Common myeloid progenitor, CD34-positive (primary cell): ENCODE results near the gene MACROD1.

Source experiments
- CTCF ChIA-PET: fragments of 350-600 bp; sonication (Branson Sonifier 250); formaldehyde crosslinking; loops from one replicate; lab custom pipeline; 2021; ENCODE audit warnings: antibody characterized with exemption; lab: Charles Lee
- POLR2A ChIA-PET: fragments of 350-600 bp; sonication (Branson Sonifier 250); formaldehyde crosslinking; loops from one replicate; lab custom pipeline; 2021; ENCODE audit warnings: antibody characterized with exemption; lab: Charles Lee
- DNase-seq, 3 donors: peaks; one replicate each; pipeline versions ENCODE4 v3.0.0 to v3.0.0-alpha.2; 2013
- H3K27ac ChIP-seq, 2 experiments: 1 replicate in 1 of 2; 2 replicates in 1 of 2; pipeline ENCODE4 v1.7.0; 2013; ENCODE audit warnings: inconsistent platforms in 2 of 2, low read length in 2 of 2, mild to moderate bottlenecking in 2 of 2, low read depth in 1 of 2, moderate library complexity in 1 of 2; ENCODE audit not compliant: severe bottlenecking in 2 of 2, insufficient read depth in 1 of 2, poor library complexity in 1 of 2
- H3K27me3 ChIP-seq, 5 experiments: replicated peaks in 2 of 5; 1 replicate in 3 of 5; 2 replicates in 2 of 5; pipeline versions ENCODE4 v1.6.1 to v1.7.0; 2013; ENCODE audit warnings: low read length in 4 of 5, mild to moderate bottlenecking in 2 of 5, moderate library complexity in 2 of 5, inconsistent platforms in 1 of 5; ENCODE audit not compliant: insufficient read depth in 5 of 5, control insufficient read depth in 4 of 5
- H3K36me3 ChIP-seq, 4 experiments: 1 replicate in 2 of 4; 2 replicates in 2 of 4; pipeline versions ENCODE4 v1.6.1 to v1.7.0; 2013; ENCODE audit warnings: low read length in 3 of 4, control low read depth in 1 of 4, mild to moderate bottlenecking in 1 of 4; ENCODE audit not compliant: control insufficient read depth in 4 of 4, insufficient read depth in 4 of 4
- H3K4me1 ChIP-seq, 4 experiments: 1 replicate in 3 of 4; 2 replicates in 1 of 4; pipeline versions ENCODE4 v1.6.1 to v1.7.1; 2013; ENCODE audit warnings: low read length in 3 of 4, mild to moderate bottlenecking in 3 of 4, control low read depth in 1 of 4, inconsistent platforms in 1 of 4, moderate library complexity in 1 of 4; ENCODE audit not compliant: control insufficient read depth in 4 of 4, insufficient read depth in 4 of 4; ENCODE audit errors: control extremely low read depth in 1 of 4
- H3K4me3 ChIP-seq, 7 experiments: 1 replicate in 4 of 7; 2 replicates in 3 of 7; pipeline versions ENCODE4 v1.5.1 to v1.7.0; 2013; ENCODE audit warnings: mild to moderate bottlenecking in 7 of 7, low read length in 6 of 7, moderate library complexity in 6 of 7, inconsistent platforms in 2 of 7, low read depth in 2 of 7, control low read depth in 1 of 7; ENCODE audit not compliant: insufficient read depth in 4 of 7, control insufficient read depth in 1 of 7; ENCODE audit errors: extremely low read depth in 1 of 7
- H3K9me3 ChIP-seq, 5 experiments: 1 replicate in 4 of 5; 2 replicates in 1 of 5; pipeline versions ENCODE4 v1.6.1 to v1.7.1; 2013; ENCODE audit warnings: low read length in 4 of 5, mild to moderate bottlenecking in 2 of 5, inconsistent platforms in 1 of 5, low read depth in 1 of 5, moderate library complexity in 1 of 5; ENCODE audit not compliant: control insufficient read depth in 4 of 5, insufficient read depth in 2 of 5; ENCODE audit errors: control extremely low read depth in 1 of 5
- WGBS: methylation state at CpG from one replicate; pipeline ENCODE4 v1.1.5; 2013; ENCODE audit not compliant: insufficient coverage; 5-methylcytosine and 5-hydroxymethylcytosine counted together

The MACROD1 gene

DNA sequence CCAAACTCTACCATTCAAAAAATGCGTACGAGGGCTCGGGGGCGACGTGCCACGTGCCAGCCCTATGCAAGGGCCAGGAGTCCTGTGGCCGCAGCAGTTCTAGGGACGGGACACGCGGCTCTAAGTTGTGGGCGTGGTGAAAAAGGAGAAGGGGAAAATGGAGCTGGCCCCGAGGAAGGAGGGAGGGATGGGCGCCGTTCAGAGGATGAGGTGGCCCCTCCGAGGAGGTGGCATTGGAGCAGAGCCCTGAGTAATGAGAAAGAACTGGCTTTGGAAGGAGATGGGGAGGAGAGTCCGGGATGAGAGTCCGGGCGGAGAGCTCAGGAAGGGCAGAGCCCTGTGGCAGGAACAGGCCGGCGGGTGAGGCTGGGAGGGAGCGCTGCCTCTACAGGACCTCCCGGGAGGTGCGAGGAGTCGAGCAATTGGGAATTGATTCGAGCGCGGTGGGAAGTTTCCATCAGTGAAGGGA is 158.7 kb downstream of the MACROD1 start:
- H3K4me3 ChIP-seq: peak overlapping the region in 5 of 7 experiments; percentile 9 to 77 (median 59)
- no peak overlapping the region for H3K27ac ChIP-seq
- ChIA-PET POLR2A (interaction anchor here (1.4 kb wide), 1 partner anchor 18 kb away, joined by 3 read pairs; no protein-coding TSS in a partner anchor), CTCF (interaction anchor here (0.6 to 1.8 kb wide), 7 partner anchors 9 to 169 kb away, joined by 3 to 5 read pairs (median 3); no protein-coding TSS in a partner anchor)
- peak in 2 of 3 donors; percentile 48 to 52 for DNase-seq
- H3K9me3 ChIP-seq: peaks cover 0 to 9% (median 5%) of the 10 kb centered on the region in 5 experiments
- H3K4me1 ChIP-seq: peaks cover 0 to 26% (median 20%) of the 10 kb centered on the region in 4 experiments
- H3K27me3 ChIP-seq: peaks cover 0 to 67% (median 13%) of the 10 kb centered on the region in 5 experiments
- no peaks in the 10 kb centered on the region for H3K36me3 ChIP-seq
- WGBS: 2% methylated on average over 21 of the region's 27 CpGs

DNA sequence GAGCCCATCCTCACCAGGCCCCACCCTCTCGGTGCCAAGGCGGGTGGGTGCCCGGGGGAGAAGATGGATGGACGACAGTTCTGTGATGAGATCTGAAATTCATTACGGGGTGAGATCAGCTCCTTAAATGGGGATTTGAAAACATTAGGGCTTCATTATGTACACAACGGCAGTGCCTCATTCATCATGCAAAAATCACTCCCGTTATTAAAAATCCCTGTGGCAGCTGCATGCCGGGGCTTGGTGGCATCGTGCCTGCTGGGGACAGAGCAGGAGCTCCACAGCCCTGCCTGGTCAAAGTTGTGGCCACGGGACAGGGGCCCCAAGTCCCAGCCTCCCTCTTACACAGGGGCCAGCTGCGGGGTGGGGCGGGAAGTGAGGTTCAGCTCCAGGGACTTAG is 159.5 kb downstream of the MACROD1 start:
- CTCF ChIA-PET: interaction anchor here (0.5 to 1.8 kb wide), 5 partner anchors 10 to 141 kb away, joined by 3 to 5 read pairs (median 3); no protein-coding TSS in a partner anchor
- POLR2A ChIA-PET: no interaction called here
- 71% methylated on average over 9 of the region's 12 CpGs for WGBS
- Histone ChIP-seq H3K4me3 (no peak overlapping the region), H3K9me3 (peaks cover 0 to 9% (median 5%) of the 10 kb centered on the region in 5 experiments), H3K4me1 (peaks cover 0 to 34% (median 28%) of the 10 kb centered on the region in 4 experiments), H3K27ac (no peak overlapping the region), H3K36me3 (no peaks in the 10 kb centered on the region), H3K27me3 (peaks cover 0 to 73% (median 13%) of the 10 kb centered on the region in 5 experiments)
- no peak for DNase-seq

DNA sequence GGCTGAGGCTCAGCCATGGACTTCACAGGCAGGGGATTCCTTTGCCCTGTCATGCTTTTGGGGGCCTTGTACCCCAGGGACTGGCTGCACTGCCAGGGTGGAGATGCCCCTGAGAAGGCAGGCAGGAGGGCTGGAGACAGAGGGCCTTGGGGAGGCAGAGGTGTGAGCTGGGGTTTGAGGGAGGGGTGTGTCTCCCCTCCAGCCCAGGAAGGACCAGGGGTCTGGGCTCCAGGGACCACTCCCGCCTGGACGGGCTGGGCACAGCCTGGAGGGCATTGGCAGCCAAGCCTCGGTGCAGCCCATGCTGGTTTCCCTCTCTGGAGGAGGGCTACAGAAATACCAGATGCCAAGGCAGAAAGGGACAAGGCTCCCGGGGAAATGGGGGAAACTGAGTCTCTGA is 160.2 kb downstream of the MACROD1 start:
- no peak overlapping the region for H3K4me3 ChIP-seq
- H3K4me1 ChIP-seq: peaks cover 0 to 41% (median 34%) of the 10 kb centered on the region in 4 experiments
- ChIA-PET CTCF (interaction anchor here (1.2 kb wide), 1 partner anchor 78 kb away, joined by 3 read pairs; no protein-coding TSS in a partner anchor), POLR2A (no interaction called here)
- no peak overlapping the region for H3K27ac ChIP-seq
- peaks cover 0 to 80% (median 13%) of the 10 kb centered on the region in 5 experiments for H3K27me3 ChIP-seq
- H3K9me3 ChIP-seq: peaks cover 0 to 7% (median under 1%) of the 10 kb centered on the region in 5 experiments
- no peak for DNase-seq
- H3K36me3 ChIP-seq: no peaks in the 10 kb centered on the region
- 90% methylated on average over 4 of the region's 4 CpGs for WGBS

DNA sequence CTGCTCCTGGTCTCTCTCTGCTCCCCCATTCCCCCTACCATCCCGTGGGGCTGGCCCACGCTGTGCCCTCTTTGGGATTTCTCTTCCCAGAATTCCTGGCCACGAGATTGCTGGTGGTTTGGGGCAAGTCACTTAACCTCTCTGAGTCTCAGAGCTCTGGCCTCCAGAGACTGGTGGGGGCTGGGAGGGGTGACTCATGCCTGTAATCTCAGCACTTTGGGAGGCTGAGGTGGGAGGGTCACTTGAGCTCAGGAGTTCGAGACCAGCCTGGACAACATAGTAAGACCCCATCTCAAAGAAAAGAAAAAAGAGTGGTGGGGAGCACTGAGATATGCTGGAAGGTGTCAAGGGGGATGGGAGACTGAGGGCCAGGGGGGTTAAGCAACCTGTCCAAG is 161.3 kb downstream of the MACROD1 start:
- CTCF ChIA-PET: interaction anchor here (1.2 kb wide), 1 partner anchor 79 kb away, joined by 3 read pairs; no protein-coding TSS in a partner anchor
- 100% methylated on average over 1 of the region's 4 CpGs for WGBS

DNA sequence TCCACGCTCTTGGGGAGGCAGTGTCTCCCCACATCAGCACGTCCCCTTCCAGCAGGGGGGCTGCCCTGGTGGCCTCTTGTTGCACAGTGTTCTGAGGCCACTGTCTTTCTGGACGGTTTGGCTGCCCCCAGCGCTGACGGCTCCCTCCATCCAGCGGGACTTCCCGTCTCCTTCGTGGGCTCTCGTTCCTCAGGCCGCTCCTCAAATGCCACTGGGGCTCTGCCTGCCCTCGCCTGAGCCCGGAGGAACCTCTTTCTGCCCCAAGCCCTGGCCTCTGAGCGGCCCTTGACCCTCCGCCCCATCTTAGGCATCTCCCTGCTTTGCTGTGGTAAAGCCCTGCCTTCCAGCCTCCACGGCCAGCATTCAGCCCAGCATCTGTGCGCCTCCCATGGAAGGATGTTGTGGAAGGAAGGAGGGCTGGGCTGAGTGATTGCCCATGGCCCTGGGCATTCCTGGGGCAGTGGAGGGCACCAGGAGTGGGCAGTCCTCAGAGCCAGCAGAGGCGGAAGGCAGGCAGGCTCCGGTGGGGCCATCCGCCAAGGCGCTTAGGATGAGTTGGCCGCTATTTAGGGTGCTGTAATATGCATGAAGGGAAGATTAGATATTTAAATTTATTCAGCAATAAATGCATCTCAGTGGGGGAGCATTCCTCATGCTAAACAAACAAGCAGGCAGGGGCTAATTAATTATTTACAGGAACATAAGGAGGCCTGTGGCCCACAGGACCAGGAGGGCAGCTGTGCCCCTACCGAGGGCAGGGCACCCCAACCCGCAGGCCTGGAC is 161.9 kb downstream of the MACROD1 start:
- peaks cover 0 to 56% (median 46%) of the 10 kb centered on the region in 4 experiments for H3K4me1 ChIP-seq
- no peak overlapping the region for H3K27ac ChIP-seq
- peak in 2 of 3 donors; percentile 34 to 41 for DNase-seq
- peaks cover 0 to 87% (median 10%) of the 10 kb centered on the region in 5 experiments for H3K27me3 ChIP-seq
- POLR2A ChIA-PET: no interaction called here
- no peak overlapping the region for H3K4me3 ChIP-seq
- WGBS: 45% methylated on average over 17 of the region's 23 CpGs
- peaks cover 0 to 1% (median 0%) of the 10 kb centered on the region in 4 experiments for H3K36me3 ChIP-seq
- no peaks in the 10 kb centered on the region for H3K9me3 ChIP-seq
- CTCF ChIA-PET: interaction anchor here (0.8 to 6.8 kb wide), 3 partner anchors 128 to 146 kb away, joined by 3 to 130 read pairs (median 5); no protein-coding TSS in a partner anchor

More for the DNA sequence above, 161.3 kb downstream of the MACROD1 start:
- Histone ChIP-seq H3K9me3 (no peaks in the 10 kb centered on the region), H3K4me3 (no peak overlapping the region), H3K36me3 (no peaks in the 10 kb centered on the region), H3K4me1 (peaks cover 0 to 50% (median 43%) of the 10 kb centered on the region in 4 experiments), H3K27me3 (peaks cover 0 to 87% (median 13%) of the 10 kb centered on the region in 5 experiments), H3K27ac (no peak overlapping the region)
- POLR2A ChIA-PET: no interaction called here
- no peak for DNase-seq

DNA sequence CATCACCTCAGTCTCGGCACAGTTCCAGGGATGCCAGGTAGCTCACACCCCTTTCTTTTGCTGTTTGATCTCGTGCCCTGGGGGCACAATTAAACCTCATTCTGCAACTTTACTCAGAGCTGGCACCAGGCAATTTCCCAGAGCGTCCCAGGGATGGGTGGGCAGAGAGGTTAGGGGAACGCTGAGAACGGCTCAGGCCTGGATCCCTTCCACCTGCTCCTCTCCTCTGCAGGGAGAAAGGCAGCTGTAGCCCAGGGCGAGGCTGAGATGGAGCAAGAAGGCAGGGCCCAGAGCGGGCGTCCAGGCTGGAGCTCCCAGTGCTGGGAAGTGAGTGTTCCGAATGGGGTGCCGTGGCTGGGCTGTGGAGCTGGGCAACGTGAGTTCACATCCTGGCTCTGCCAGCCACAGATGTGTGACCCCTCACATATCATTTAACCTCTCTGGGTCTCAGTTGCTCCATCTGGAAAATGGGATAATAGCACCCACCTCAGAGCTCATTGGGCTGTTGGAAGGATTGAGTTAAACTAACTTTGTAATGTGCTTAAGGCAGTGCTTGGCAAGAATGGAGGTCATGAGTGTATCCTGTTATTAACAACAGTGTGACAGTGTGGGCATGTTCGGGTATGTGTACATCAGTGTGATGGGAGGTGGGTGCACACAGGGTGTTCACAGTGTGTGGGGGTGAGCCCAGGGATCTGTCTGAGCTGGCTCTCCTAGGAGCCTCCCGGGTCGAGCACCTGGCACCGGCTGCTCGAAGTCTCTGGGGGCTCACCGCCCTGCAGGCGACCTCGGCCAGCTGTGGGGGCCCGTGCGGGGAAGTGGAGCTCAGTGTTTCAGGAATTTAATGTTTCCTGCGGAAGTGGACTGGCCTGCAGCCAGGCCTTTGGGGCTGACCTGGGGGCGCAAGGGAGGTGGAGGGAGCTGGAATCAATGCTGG is 164.2 kb downstream of the MACROD1 start:
- Histone ChIP-seq H3K4me1 (peaks cover 0 to 54% (median 40%) of the 10 kb centered on the region in 4 experiments), H3K27me3 (peaks cover 0 to 77% (median 9%) of the 10 kb centered on the region in 5 experiments), H3K9me3 (no peaks in the 10 kb centered on the region), H3K4me3 (peak overlapping the region in 2 of 7 experiments; percentile 4 to 28), H3K27ac (no peak overlapping the region), H3K36me3 (peaks cover 3 to 22% (median 14%) of the 10 kb centered on the region in 4 experiments)
- ChIA-PET CTCF (interaction anchor here (0.7 to 6.8 kb wide), 29 partner anchors 8 to 204 kb away, joined by 3 to 130 read pairs (median 4); partner anchors contain the start of genes COX8A and FERMT3), POLR2A (interaction anchor here (0.7 to 1.3 kb wide), 3 partner anchors 35 to 147 kb away, joined by 4 to 6 read pairs (median 4); no protein-coding TSS in a partner anchor)
- 34% methylated on average over 20 of the region's 23 CpGs for WGBS
- DNase-seq: peak; percentile 52 to 84 (median 81)
